ENCODE results near the gene CTDSP2.
A peak's percentile ranks its signal among the peaks of the same experiment; 100 is the strongest.

- TF ChIP-seq CTCF (IDR thresholded peaks at IDR 0.05) (no peak), EP300 (IDR thresholded peaks at IDR 0.05) (peak in 1 of 4 donors; percentile 13), POLR2A (IDR thresholded peaks at IDR 0.05) (no peak)
Observed at GRCh38 chr12:57816001-57816854, 30.3 kb downstream of the CTDSP2 start.

All from upper lobe of left lung (tissue), 4 donors.